Astrocyte of the spinal cord (primary cell): ENCODE measurements around the gene LAMB2.

ENCODE experiments used
- DNase-seq: peaks from one replicate; pipeline ENCODE4 v3.0.0; 2011; ENCODE audit warnings: low read depth, low spot score
- H3K4me3 ChIP-seq: 2 replicates; pipeline ENCODE4 v1.5.1; 2011; ENCODE audit warnings: low read depth, mild to moderate bottlenecking, low read length, moderate library complexity
- CTCF ChIP-seq: IDR thresholded peaks from 2 replicates; pipeline ENCODE4 v1.5.1; 2012; ENCODE audit warnings: low read depth, mild to moderate bottlenecking, low read length, inconsistent platforms
- in situ Hi-C: cut with HindIII; loops from 2 replicates; pipeline ENCODE4 v1.10.0; 2017; ENCODE audit warnings: low sequenced_read_pairs

The LAMB2 gene

GRCh38 chr3:49161808-49162530, 29.1 kb upstream of the LAMB2 start:
- in situ Hi-C loops = no loop called here
- no peak for TF ChIP-seq CTCF
- no peak for DNase-seq
- H3K4me3 ChIP-seq = no peak overlapping the region

GRCh38 chr3:49161197-49161596, 28.3 kb upstream of the LAMB2 start:
- in situ Hi-C loops = no loop called here
- no peak for DNase-seq
- no peak overlapping the region for H3K4me3 ChIP-seq
- TF ChIP-seq CTCF = no peak

GRCh38 chr3:49158792-49159191, 25.9 kb upstream of the LAMB2 start:
- DNase-seq = no peak
- no peak overlapping the region for H3K4me3 ChIP-seq
- in situ Hi-C loops = no loop called here
- TF ChIP-seq CTCF = no peak

- no peak for TF ChIP-seq CTCF
- in situ Hi-C loops = no loop called here
- DNase-seq = no peak
- no peak overlapping the region for H3K4me3 ChIP-seq
These were observed 25.4 kb upstream of the LAMB2 start for GRCh38 chr3:49158103-49158709.

- TF ChIP-seq CTCF = no peak
- DNase-seq = no peak
- in situ Hi-C loops = no loop called here
- H3K4me3 ChIP-seq = no peak overlapping the region
These were observed 24.4 kb upstream of the LAMB2 start for GRCh38 chr3:49157289-49157688.

GRCh38 chr3:49153349-49153912, 20.6 kb upstream of the LAMB2 start:
- no peak for DNase-seq
- no peak overlapping the region for H3K4me3 ChIP-seq
- no peak for TF ChIP-seq CTCF
- in situ Hi-C loops = no loop called here
